Esophagus muscularis mucosa (tissue), 4 donors: ENCODE data around the gene RMND5B. TPM values are rescaled to one million over a fixed set of nuclear protein-coding genes. Genes with fewer than 3 reads are reported as not detected.

Experiments used
- DNase-seq: peaks from one replicate; pipeline ENCODE4 v3.0.0-alpha.2; 2017; ENCODE audit errors: extremely low spot score
- H3K27ac ChIP-seq, 4 donors: fragments of 200-600 bp; sonication (generic); replicated peaks in 1 of 4; 1 replicate in 3 of 4; 2 replicates in 1 of 4; pipeline ENCODE4 v1.5.1; 2016 to 2019; ENCODE audit warnings: mild to moderate bottlenecking in 1 of 4
- H3K27me3 ChIP-seq, 4 donors: fragments of 200-600 bp; sonication (generic); one replicate each; pipeline versions ENCODE4 v1.5.1 to v1.6.0; 2016 to 2019
- H3K36me3 ChIP-seq, 4 donors: fragments of 200-600 bp; sonication (generic); one replicate each; pipeline ENCODE4 v1.5.1; 2016 to 2019
- H3K4me1 ChIP-seq, 4 donors: fragments of 200-600 bp; sonication (generic); one replicate each; pipeline ENCODE4 v1.5.1; 2016 to 2019
- H3K4me3 ChIP-seq, 4 donors: fragments of 200-600 bp; sonication (generic); 1 replicate in 2 of 4; 2 replicates in 2 of 4; pipeline ENCODE4 v1.5.1; 2016 to 2019; ENCODE audit warnings: mild to moderate bottlenecking in 4 of 4, moderate library complexity in 1 of 4
- H3K9me3 ChIP-seq, 4 donors: fragments of 200-600 bp; sonication (generic); 1 replicate in 3 of 4; 2 replicates in 1 of 4; pipeline ENCODE4 v1.5.1; 2016 to 2019
- CTCF ChIP-seq, 3 experiments: fragments of 200-600 bp in 2 of 3; fragments of 450-650 bp in 1 of 3; sonication (generic) in 2 of 3; IDR thresholded peaks; one replicate each; pipeline ENCODE4 v1.5.1; 2017 to 2019; ENCODE audit warnings: antibody characterized with exemption in 3 of 3, mild to moderate bottlenecking in 2 of 3, moderate library complexity in 1 of 3
- EP300 ChIP-seq: sonication (generic); formaldehyde crosslinking; IDR thresholded peaks from one replicate; pipeline ENCODE4 v1.6.1; 2017; ENCODE audit warnings: antibody characterized with exemption
- POLR2A ChIP-seq: fragments of 450-650 bp; IDR thresholded peaks from one replicate; pipeline ENCODE4 v1.6.1; 2017; ENCODE audit warnings: antibody characterized with exemption, moderate library complexity, mild to moderate bottlenecking, low read depth
- POLR2AphosphoS5 ChIP-seq, 2 donors: sonication (generic); formaldehyde crosslinking; IDR thresholded peaks; one replicate each; pipeline ENCODE4 v1.6.1; 2017; ENCODE audit warnings: antibody characterized with exemption in 2 of 2
- WGBS: methylation state at CpG from one replicate; pipeline ENCODE4 v1.1.5; 2018; 5-methylcytosine and 5-hydroxymethylcytosine counted together
- intact Hi-C: fragments of 100-400 bp; cut with DNase I; formaldehyde crosslinking; loops from one replicate; pipeline ENCODE4 v1.15.1; 2023
- total RNA-seq, 4 donors: library from RNA; depleted of rRNA; stranded (reverse); fragments of >200 nt; gene quantifications; one replicate each; pipeline versions ENCODE4 v1.1.0 to v1.2.1, GENCODE V29; 2016

RMND5B gene
- total RNA-seq, 4 donors from 2014 or later: 43.2 to 53.9 (median 45.4) TPM

GRCh38 chr5:178107756-178108310, 23.0 kb upstream of the RMND5B start:
- intact Hi-C loops: no loop called here
- 73% methylated on average over 5 of the region's 5 CpGs for WGBS
- H3K4me3 ChIP-seq: no peak overlapping the region
- H3K27me3 ChIP-seq: peaks cover 0 to 33% (median 0%) of the 10 kb centered on the region in 4 donors
- H3K27ac ChIP-seq: no peak overlapping the region
- no peaks in the 10 kb centered on the region for H3K9me3 ChIP-seq
- H3K36me3 ChIP-seq: no peaks in the 10 kb centered on the region
- H3K4me1 ChIP-seq: peaks cover 0 to 3% (median 0%) of the 10 kb centered on the region in 4 donors
- no peak for TF ChIP-seq EP300
- no peak for TF ChIP-seq CTCF (IDR thresholded peaks at IDR 0.05)
- TF ChIP-seq POLR2A: no peak
- TF ChIP-seq POLR2AphosphoS5 (IDR thresholded peaks at IDR 0.05): no peak
- DNase-seq: no peak

GRCh38 chr5:178108446-178108845, 22.4 kb upstream of the RMND5B start:
- intact Hi-C loops: no loop called here
- TF ChIP-seq EP300 (no peak), POLR2A (no peak), CTCF (IDR thresholded peaks at IDR 0.05) (no peak), POLR2AphosphoS5 (IDR thresholded peaks at IDR 0.05) (no peak)
- WGBS: 88% methylated on average over 7 of the region's 7 CpGs
- Histone ChIP-seq H3K36me3 (no peaks in the 10 kb centered on the region), H3K4me3 (no peak overlapping the region), H3K27ac (no peak overlapping the region), H3K27me3 (peaks cover 0 to 39% (median under 1%) of the 10 kb centered on the region in 4 donors), H3K9me3 (no peaks in the 10 kb centered on the region), H3K4me1 (peaks cover under 1 to 9% (median 6%) of the 10 kb centered on the region in 4 donors)
- no peak for DNase-seq

GRCh38 chr5:178108966-178109365, 21.8 kb upstream of the RMND5B start:
- no peak for DNase-seq
- H3K9me3 ChIP-seq: no peaks in the 10 kb centered on the region
- no peak overlapping the region for H3K4me3 ChIP-seq
- TF ChIP-seq EP300 (no peak), POLR2A (no peak), POLR2AphosphoS5 (IDR thresholded peaks at IDR 0.05) (no peak), CTCF (IDR thresholded peaks at IDR 0.05) (no peak)
- no peak overlapping the region for H3K27ac ChIP-seq
- H3K36me3 ChIP-seq: no peaks in the 10 kb centered on the region
- intact Hi-C loops: no loop called here
- H3K27me3 ChIP-seq: peaks cover 0 to 44% (median 5%) of the 10 kb centered on the region in 4 donors
- peaks cover 6 to 14% (median 11%) of the 10 kb centered on the region in 4 donors for H3K4me1 ChIP-seq

- Histone ChIP-seq H3K27me3 (peaks cover 0 to 59% (median 19%) of the 10 kb centered on the region in 4 donors), H3K4me1 (peaks cover 15 to 26% (median 19%) of the 10 kb centered on the region in 4 donors), H3K4me3 (no peak overlapping the region), H3K9me3 (no peaks in the 10 kb centered on the region), H3K36me3 (no peaks in the 10 kb centered on the region), H3K27ac (no peak overlapping the region)
- WGBS: 86% methylated on average over 9 of the region's 9 CpGs
- intact Hi-C loops: no loop called here
- DNase-seq: no peak
- TF ChIP-seq POLR2AphosphoS5 (IDR thresholded peaks at IDR 0.05) (no peak), CTCF (IDR thresholded peaks at IDR 0.05) (no peak), POLR2A (no peak), EP300 (no peak)
Measured at GRCh38 chr5:178110511-178110910, 20.3 kb upstream of the RMND5B start.

- DNase-seq: no peak
- Histone ChIP-seq H3K36me3 (no peaks in the 10 kb centered on the region), H3K9me3 (no peaks in the 10 kb centered on the region), H3K27ac (no peak overlapping the region), H3K4me3 (no peak overlapping the region), H3K4me1 (peaks cover 17 to 36% (median 25%) of the 10 kb centered on the region in 4 donors), H3K27me3 (peaks cover 0 to 69% (median 21%) of the 10 kb centered on the region in 4 donors)
- intact Hi-C loops: no loop called here
- TF ChIP-seq POLR2AphosphoS5 (IDR thresholded peaks at IDR 0.05): no peak
- TF ChIP-seq CTCF (IDR thresholded peaks at IDR 0.05): no peak
- no peak for TF ChIP-seq POLR2A
- TF ChIP-seq EP300: no peak
- WGBS: 45% methylated on average over 3 of the region's 3 CpGs
Measured at GRCh38 chr5:178111925-178112324, 18.9 kb upstream of the RMND5B start.
